Thymus (tissue), 11 donors: ENCODE data around the gene ZFYVE28. TPM values are rescaled to one million over a fixed set of nuclear protein-coding genes. Genes with fewer than 3 reads are reported as not detected.

Source experiments
- DNase-seq, 9 donors: peaks; one replicate each; pipeline ENCODE4 v3.0.0-alpha.2; 2013; ENCODE audit warnings: low spot score in 9 of 9, low read depth in 6 of 9, missing footprints in 1 of 9
- H3K27ac ChIP-seq, 2 donors: one replicate each; pipeline ENCODE4 v1.5.1; 2013; ENCODE audit warnings: control low read depth in 1 of 2, low read depth in 1 of 2, low read length in 1 of 2, mild to moderate bottlenecking in 1 of 2, moderate library complexity in 1 of 2
- H3K27me3 ChIP-seq, 2 donors: one replicate each; pipeline ENCODE4 v1.5.1; 2013; ENCODE audit warnings: low read length in 1 of 2; ENCODE audit not compliant: control insufficient read depth in 2 of 2, insufficient read depth in 1 of 2
- H3K36me3 ChIP-seq, 2 donors: one replicate each; pipeline ENCODE4 v1.5.1; 2013; ENCODE audit warnings: low read length in 1 of 2, mild to moderate bottlenecking in 1 of 2, moderate library complexity in 1 of 2; ENCODE audit not compliant: control insufficient read depth in 2 of 2, insufficient read depth in 2 of 2
- H3K4me1 ChIP-seq, 2 donors: one replicate each; pipeline ENCODE4 v1.5.1; 2013; ENCODE audit warnings: low read length in 2 of 2; ENCODE audit not compliant: control insufficient read depth in 2 of 2, insufficient read depth in 2 of 2
- H3K4me3 ChIP-seq, 2 donors: one replicate each; pipeline ENCODE4 v1.5.1; 2013; ENCODE audit warnings: low read length in 2 of 2, control low read depth in 1 of 2, mild to moderate bottlenecking in 1 of 2
- H3K9me3 ChIP-seq, 2 donors: one replicate each; pipeline ENCODE4 v1.5.1; 2013; ENCODE audit warnings: low read length in 1 of 2, mild to moderate bottlenecking in 1 of 2; ENCODE audit not compliant: control insufficient read depth in 2 of 2, insufficient read depth in 1 of 2
- WGBS: extraction: QIAGEN DNeasy Blood & Tissue Kit; methylation state at CpG from one replicate; pipeline ENCODE4 v1.1.7; 2013; 5-methylcytosine and 5-hydroxymethylcytosine counted together
- polyA plus RNA-seq: library from polyadenylated mRNA; stranded (reverse); fragments of 200-250 nt; gene quantifications from one replicate; pipeline ENCODE4 v1.2.3, GENCODE V29; 2013
- total RNA-seq: library from RNA; stranded (reverse); fragments of 120-200 nt; gene quantifications from one replicate; pipeline ENCODE4 v1.2.4, GENCODE V29; 2013
- donor health status: healthy.

ZFYVE28 gene
- total and polyA plus RNA-seq, 2 donors, result 2.8 to 7.8 TPM

GRCh38 chr4:2363056-2363721 is 55.3 kb downstream of the ZFYVE28 start:
- Histone ChIP-seq H3K4me3 (no peak overlapping the region), H3K4me1 (peaks cover 0 to 10% of the 10 kb centered on the region in 2 donors), H3K27ac (no peak overlapping the region), H3K27me3 (peaks cover 0 to 48% of the 10 kb centered on the region in 2 donors), H3K9me3 (no peaks in the 10 kb centered on the region), H3K36me3 (no peaks in the 10 kb centered on the region)
- WGBS, result 95% methylated on average over 12 of the region's 12 CpGs
- DNase-seq, result no peak

- Histone ChIP-seq H3K4me1 (peaks cover 0 to 10% of the 10 kb centered on the region in 2 donors), H3K4me3 (no peak overlapping the region), H3K27me3 (peaks cover 0 to 44% of the 10 kb centered on the region in 2 donors), H3K36me3 (no peaks in the 10 kb centered on the region), H3K27ac (no peak overlapping the region), H3K9me3 (no peaks in the 10 kb centered on the region)
- no peak for DNase-seq
- 96% methylated on average over 15 of the region's 15 CpGs for WGBS
Measured at GRCh38 chr4:2362266-2363055, 56.0 kb downstream of the ZFYVE28 start.

GRCh38 chr4:2361366-2362265 is 56.8 kb downstream of the ZFYVE28 start:
- no peak overlapping the region for H3K27ac ChIP-seq
- DNase-seq, result no peak
- H3K4me3 ChIP-seq, result no peak overlapping the region
- H3K36me3 ChIP-seq, result no peaks in the 10 kb centered on the region
- no peaks in the 10 kb centered on the region for H3K9me3 ChIP-seq
- peaks cover 0 to 42% of the 10 kb centered on the region in 2 donors for H3K27me3 ChIP-seq
- peaks cover 0 to 10% of the 10 kb centered on the region in 2 donors for H3K4me1 ChIP-seq
- WGBS, result 94% methylated on average over 23 of the region's 23 CpGs

- WGBS, result 98% methylated on average over 6 of the region's 6 CpGs
Measured at GRCh38 chr4:2360396-2360730, 58.1 kb downstream of the ZFYVE28 start.

GRCh38 chr4:2359591-2360395 is 58.7 kb downstream of the ZFYVE28 start:
- H3K36me3 ChIP-seq, result no peaks in the 10 kb centered on the region
- no peak overlapping the region for H3K27ac ChIP-seq
- H3K27me3 ChIP-seq, result peaks cover 0 to 24% of the 10 kb centered on the region in 2 donors
- H3K4me1 ChIP-seq, result peaks cover 0 to 7% of the 10 kb centered on the region in 2 donors
- H3K4me3 ChIP-seq, result no peak overlapping the region
- H3K9me3 ChIP-seq, result no peaks in the 10 kb centered on the region
- no peak for DNase-seq
- WGBS, result 96% methylated on average over 24 of the region's 24 CpGs

More at GRCh38 chr4:2360396-2360730, 58.1 kb downstream of the ZFYVE28 start:
- no peak overlapping the region for H3K27ac ChIP-seq
- peaks cover 0 to 9% of the 10 kb centered on the region in 2 donors for H3K4me1 ChIP-seq
- no peak for DNase-seq
- no peak overlapping the region for H3K4me3 ChIP-seq
- no peaks in the 10 kb centered on the region for H3K36me3 ChIP-seq
- no peaks in the 10 kb centered on the region for H3K9me3 ChIP-seq
- H3K27me3 ChIP-seq, result peaks cover 0 to 30% of the 10 kb centered on the region in 2 donors

GRCh38 chr4:2357821-2358745 is 60.4 kb downstream of the ZFYVE28 start:
- DNase-seq, result no peak
- peaks cover 0 to 6% of the 10 kb centered on the region in 2 donors for H3K4me1 ChIP-seq
- 91% methylated on average over 21 of the region's 21 CpGs for WGBS

GRCh38 chr4:2356123-2357069 is 62.0 kb downstream of the ZFYVE28 start:
- no peak for DNase-seq
- Histone ChIP-seq H3K27me3 (peaks cover 0 to 3% of the 10 kb centered on the region in 2 donors), H3K4me1 (peaks cover 0 to 6% of the 10 kb centered on the region in 2 donors), H3K4me3 (no peak overlapping the region), H3K27ac (no peak overlapping the region), H3K36me3 (no peaks in the 10 kb centered on the region), H3K9me3 (no peaks in the 10 kb centered on the region)
- WGBS, result 89% methylated on average over 25 of the region's 25 CpGs

More at GRCh38 chr4:2357821-2358745, 60.4 kb downstream of the ZFYVE28 start:
- Histone ChIP-seq H3K36me3 (no peaks in the 10 kb centered on the region), H3K9me3 (no peaks in the 10 kb centered on the region), H3K27ac (no peak overlapping the region), H3K4me3 (no peak overlapping the region), H3K27me3 (peaks cover 0 to 10% of the 10 kb centered on the region in 2 donors)
